K562 (cell line): ENCODE data around the gene USP46. TPM values are rescaled to one million over a fixed set of nuclear protein-coding genes. Genes with fewer than 3 reads are reported as not detected.
A peak's percentile ranks its signal among the peaks of the same experiment; 100 is the strongest.

ENCODE experiments used
- ATAC-seq: fragments of 200-7000 bp; cut with Tn5 transposase; 3 replicates; pipeline ENCODE4 v1.9.1; 2020; ENCODE audit warnings: moderate library complexity
- BruUV-seq: library from RNA; stranded (reverse); fragments of 400-500 nt; replicated peaks from 2 replicates; lab custom pipeline; 2021; lab: Mats Ljungman, UMichigan
- CTCF ChIA-PET: fragments of 300-600 bp; formaldehyde crosslinking; extraction: SDS; loops from one replicate; lab custom pipeline; 2021; ENCODE audit warnings: low intra/inter-chr PET ratio; lab: Yijun Ruan, JAX
- POLR2A ChIA-PET: fragments of 300-600, 350-650 bp; sonication (Branson Sonifier 250); formaldehyde crosslinking; extraction: SDS; loops from one replicate; lab custom pipeline; 2021; ENCODE audit warnings: antibody characterized with exemption, inconsistent platforms; lab: Yijun Ruan, JAX
- DNase-seq, 4 experiments: peaks; one replicate each; pipeline versions ENCODE4 v3.0.0 to v3.0.0-alpha.2; 2011 to 2018; ENCODE audit warnings: low spot score in 3 of 4, mixed read lengths in 3 of 4; ENCODE audit errors: extremely low read depth in 1 of 4
- FAIRE-seq: peaks from 2 replicates; lab custom pipeline; 2011; peaks lifted over from hg19 to GRCh38; lab: Jason Lieb, UNC
- H2AFZ ChIP-seq: 2 replicates; pipeline ENCODE4 v1.6.0; 2011; ENCODE audit warnings: low read depth, low read length, control low read depth, inconsistent platforms
- H3K27ac ChIP-seq: fragments of 200-600 bp; 3 replicates; pipeline ENCODE4 v1.8.0; 2011; ENCODE audit warnings: low read depth, mild to moderate bottlenecking, control low read depth, inconsistent platforms, low read length, moderate library complexity, mixed read lengths; ENCODE audit errors: extremely low read depth
- H3K27me3 ChIP-seq, 2 experiments: fragments of 300-600 bp in 1 of 2; 2 replicates in 1 of 2; 3 replicates in 1 of 2; pipeline versions ENCODE4 v1.6.0 to v1.8.0; 2011; ENCODE audit warnings: inconsistent platforms in 2 of 2, low read length in 2 of 2, mild to moderate bottlenecking in 1 of 2, mixed read lengths in 1 of 2, moderate library complexity in 1 of 2; ENCODE audit not compliant: control insufficient read depth in 2 of 2, insufficient read depth in 2 of 2
- H3K36me3 ChIP-seq: fragments of 300-600 bp; 3 replicates; pipeline ENCODE4 v1.8.0; 2011; ENCODE audit warnings: mild to moderate bottlenecking, low read length, inconsistent platforms; ENCODE audit not compliant: control insufficient read depth, insufficient read depth
- H3K4me1 ChIP-seq, 2 experiments: fragments of 200-600 bp in 1 of 2; replicated peaks in 1 of 2; 2 replicates in 1 of 2; 3 replicates in 1 of 2; pipeline versions ENCODE4 v1.5.1 to v1.8.0; 2011; ENCODE audit warnings: inconsistent platforms in 2 of 2, low read length in 2 of 2, mild to moderate bottlenecking in 1 of 2, mixed read lengths in 1 of 2, moderate library complexity in 1 of 2; ENCODE audit not compliant: control insufficient read depth in 2 of 2, insufficient read depth in 2 of 2
- H3K4me2 ChIP-seq: 2 replicates; pipeline ENCODE4 v1.6.1; 2011; ENCODE audit warnings: low read length, control low read depth, inconsistent platforms, mixed read lengths; ENCODE audit not compliant: insufficient read depth
- H3K4me3 ChIP-seq: fragments of 200-600 bp; sonication (generic), shearing (Covaris generic); 2 replicates; pipeline ENCODE4 v1.5.1; 2016; ENCODE audit warnings: control low read depth, inconsistent platforms
- H3K79me2 ChIP-seq: fragments of 200-600 bp; 3 replicates; pipeline ENCODE4 v1.8.0; 2011; ENCODE audit warnings: low read length, inconsistent platforms; ENCODE audit not compliant: control insufficient read depth, insufficient read depth
- H3K9ac ChIP-seq, 2 experiments: 2 replicates each; pipeline versions ENCODE4 v1.6.0 to v1.6.1; 2011; ENCODE audit warnings: low read depth in 2 of 2, low read length in 2 of 2, control low read depth in 1 of 2, inconsistent platforms in 1 of 2, mild to moderate bottlenecking in 1 of 2, mixed read lengths in 1 of 2; ENCODE audit not compliant: insufficient read depth in 1 of 2
- H3K9me1 ChIP-seq: one replicate; pipeline ENCODE4 v1.6.0; 2011; ENCODE audit warnings: inconsistent platforms, mild to moderate bottlenecking, low read length, moderate library complexity; ENCODE audit not compliant: control insufficient read depth, insufficient read depth
- H3K9me3 ChIP-seq: replicated peaks from 2 replicates; pipeline ENCODE4 v1.5.1; 2011; ENCODE audit warnings: low read depth, low read length, inconsistent platforms; ENCODE audit not compliant: control insufficient read depth, insufficient read depth
- H4K20me1 ChIP-seq: replicated peaks from 2 replicates; pipeline ENCODE4 v1.6.1; 2011; ENCODE audit warnings: low read length, inconsistent platforms, mixed read lengths; ENCODE audit not compliant: control insufficient read depth, insufficient read depth
- CTBP1 ChIP-seq: fragments of 450-650 bp; IDR thresholded peaks from 2 replicates; pipeline ENCODE4 v1.6.1; 2016; ENCODE audit warnings: borderline replicate concordance
- EGR1 ChIP-seq: fragments of 450-650 bp; conservative IDR thresholded peaks from 2 replicates; pipeline ENCODE4 v1.6.1; 2017; ENCODE audit warnings: mild to moderate bottlenecking
- HNRNPH1 ChIP-seq: fragments of 200-400 bp; formaldehyde crosslinking; optimal IDR thresholded peaks from 2 replicates; pipeline ENCODE3; 2017; ENCODE audit warnings: low read depth, mild to moderate bottlenecking, low read length, moderate library complexity
- IRF2 ChIP-seq: sonication (generic); formaldehyde crosslinking; IDR thresholded peaks from 2 replicates; pipeline ENCODE4 v1.8.1; 2022; ENCODE audit warnings: mild to moderate bottlenecking, missing genetic modification reagents
- PRPF4 ChIP-seq: fragments of 200-400 bp; formaldehyde crosslinking; IDR thresholded peaks from one replicate; pipeline ENCODE4 v1.6.1; 2017; ENCODE audit warnings: low read length, low read depth, mild to moderate bottlenecking; ENCODE audit not compliant: insufficient read depth, poor library complexity, severe bottlenecking
- SNRNP70 ChIP-seq: fragments of 200-400 bp; formaldehyde crosslinking; optimal IDR thresholded peaks from 2 replicates; pipeline ENCODE3; 2017; ENCODE audit warnings: low read depth, low read length
- TFAM ChIP-seq: fragments of 250-450 bp; sonication (Bioruptor Pico); conservative IDR thresholded peaks from 2 replicates; pipeline ENCODE4 v1.5.0; 2021; ENCODE audit warnings: mild to moderate bottlenecking, moderate library complexity
- U2AF2 ChIP-seq: fragments of 200-400 bp; formaldehyde crosslinking; optimal IDR thresholded peaks from 2 replicates; pipeline ENCODE3; 2017; ENCODE audit warnings: low read depth, mild to moderate bottlenecking, low read length
- ZNF121 ChIP-seq: sonication (generic); formaldehyde crosslinking; conservative IDR thresholded peaks from 2 replicates; pipeline ENCODE4 v1.8.0; 2022; ENCODE audit warnings: missing genetic modification reagents
- ZNF174 ChIP-seq: fragments of 250-450 bp; sonication (Bioruptor Pico); IDR thresholded peaks from 2 replicates; pipeline ENCODE4 v1.4.0; 2020; ENCODE audit warnings: mild to moderate bottlenecking
- ZNF589 ChIP-seq: fragments of 200-800 bp; sonication (Bioruptor generic); IDR thresholded peaks from 2 replicates; pipeline ENCODE4 v1.6.1; 2016; ENCODE audit warnings: low read depth, missing genetic modification characterization, missing compliant biosample characterization
- ZSCAN29 ChIP-seq: fragments of 450-650 bp; IDR thresholded peaks from 2 replicates; pipeline ENCODE4 v1.6.1; 2017
- WGBS: fragments of 100-300 bp; shearing (Covaris generic); methylation state at CpG from one replicate; pipeline ENCODE4 v1.1.6; 2016; ENCODE audit warnings: low coverage, mixed read lengths; ENCODE audit not compliant: insufficient coverage; ENCODE audit errors: missing lambda C conversion rate; 5-methylcytosine and 5-hydroxymethylcytosine counted together
- in situ Hi-C: fragments of 300-500 bp; cut with MboI; formaldehyde crosslinking; loops from 4 replicates; pipeline ENCODE4 v1.15.0; 2018; ENCODE audit warnings: inconsistent platforms, mixed read lengths
- intact Hi-C: fragments of 100-400 bp; cut with micrococcal nuclease; formaldehyde crosslinking; loops from 2 replicates; pipeline ENCODE4 v1.14.2; 2022
- polyA plus RNA-seq, 8 experiments: library from polyadenylated mRNA; depleted of rRNA in 4 of 8; stranded (reverse) in 5 of 8; unstranded in 3 of 8; fragments of >200 nt; fragmentation: Nextera tagmentation in 2 of 8; fragmentation: Illumina TruSeq in 1 of 8; extraction: Ambion mirVana in 2 of 8; extraction: Trizol in 1 of 8; gene quantifications; 2 replicates each; pipeline versions ENCODE4 v1.2.1 to v1.2.3, GENCODE V29; 2011 to 2014; ENCODE audit warnings: inconsistent platforms in 1 of 8, missing spikeins in 1 of 8
- total RNA-seq, 7 experiments: library from RNA; depleted of rRNA in 6 of 7; stranded (reverse); fragments of >200 nt in 6 of 7; fragmentation: Illumina TruSeq in 2 of 7; extraction: Trizol in 2 of 7; gene quantifications; 2 replicates each; pipeline versions ENCODE4 v1.2.1 to v1.2.3, GENCODE V29; 2011 to 2021; ENCODE audit warnings: low replicate concordance in 1 of 7

USP46 gene
- total and polyA plus RNA-seq, 9 of the 15 experiments (the other 6 are each of a cell fraction or from before 2014, with no cell fraction given), result 3.0 to 11.7 (median 8.4) TPM

GRCh38 chr4:52560844-52561280, 98.2 kb downstream of the USP46 start:
- 0 out of 5 replicates have a peak, but pooled peaks cover 0 to 7% of the 10 kb centered on the region in 2 experiments for H3K27me3 ChIP-seq
- ChIA-PET POLR2A (no interaction called here), CTCF (no interaction called here)
- ATAC-seq (no peak), FAIRE-seq (no peak), DNase-seq (no peak)
- no peaks in the 10 kb centered on the region for H3K9me1 ChIP-seq
- no peak overlapping the region for H3K9ac ChIP-seq
- H3K4me2 ChIP-seq, result no peak overlapping the region
- no peaks in the 10 kb centered on the region for H3K79me2 ChIP-seq
- in situ Hi-C loops, result no loop called here
- TF ChIP-seq EGR1, result 0 out of 2 replicates have a peak, but pooled peaks have one; percentile 5
- no peak for TF ChIP-seq ZNF174 (CRISPR knock-in tag)
- WGBS, result 0% methylated on average over 1 of the region's 1 CpG
- H4K20me1 ChIP-seq, result no peaks in the 10 kb centered on the region; the same call in 1 of the 2 replicates
- intact Hi-C loops, result no loop called here
- no peak overlapping the region for H3K27ac ChIP-seq
- no peak overlapping the region for H2AFZ ChIP-seq
- no peaks in the 10 kb centered on the region for H3K9me3 ChIP-seq
- H3K4me3 ChIP-seq, result no peak overlapping the region
- no peaks in the 10 kb centered on the region for H3K4me1 ChIP-seq
- BruUV-seq, result no TSS peak
- H3K36me3 ChIP-seq, result no peaks in the 10 kb centered on the region

- no peaks in the 10 kb centered on the region for H3K36me3 ChIP-seq
- H3K9me1 ChIP-seq, result no peaks in the 10 kb centered on the region
- WGBS, result 0% methylated on average over 7 of the region's 7 CpGs
- no peaks in the 10 kb centered on the region for H3K79me2 ChIP-seq
- H4K20me1 ChIP-seq, result no peaks in the 10 kb centered on the region; the same call in 1 of the 2 replicates
- in situ Hi-C loops (no loop called here), intact Hi-C loops (no loop called here)
- no peak for FAIRE-seq
- no TSS peak for BruUV-seq
- TF ChIP-seq IRF2, result no peak
- no peak for TF ChIP-seq ZNF589 (CRISPR knock-in tag)
- TF ChIP-seq HNRNPH1, result no peak
- no peak for TF ChIP-seq U2AF2
- TF ChIP-seq SNRNP70, result no peak
- no peak for TF ChIP-seq ZSCAN29
- TF ChIP-seq ZNF121 (CRISPR knock-in tag), result no peak
- no peak for TF ChIP-seq PRPF4
- TF ChIP-seq TFAM (CRISPR knock-in tag), result no peak
- no peak for TF ChIP-seq CTBP1
- H3K9me3 ChIP-seq, result no peaks in the 10 kb centered on the region
- no peak overlapping the region for H3K9ac ChIP-seq
- no peak overlapping the region for H3K27ac ChIP-seq
- H3K4me2 ChIP-seq, result no peak overlapping the region
- no peak overlapping the region for H3K4me3 ChIP-seq
- POLR2A ChIA-PET, result no interaction called here
- H2AFZ ChIP-seq, result no peak overlapping the region
- CTCF ChIA-PET, result no interaction called here
- H3K4me1 ChIP-seq, result no peaks in the 10 kb centered on the region; a peak in 1 of 5 replicates
- no peak for ATAC-seq
- no peaks in the 10 kb centered on the region for H3K27me3 ChIP-seq
- DNase-seq, result no peak
Measured at GRCh38 chr4:52555356-52555716, 103.8 kb downstream of the USP46 start.
